Mesendoderm (in vitro differentiated cells): ENCODE results near the gene KLHL29.

Source experiments
- DNase-seq: peaks from one replicate; pipeline ENCODE4 v3.0.0; 2013
- H2AK5ac ChIP-seq: 2 replicates; pipeline ENCODE4 v1.6.1; 2013; ENCODE audit warnings: low read length, inconsistent platforms
- H2BK120ac ChIP-seq: 2 replicates; pipeline ENCODE4 v1.6.1; 2013; ENCODE audit warnings: low read depth, mild to moderate bottlenecking, low read length, moderate library complexity, mixed read lengths
- H2BK15ac ChIP-seq: replicated peaks from 2 replicates; pipeline ENCODE4 v1.6.1; 2013; ENCODE audit warnings: low read depth, mild to moderate bottlenecking, moderate library complexity
- H2BK5ac ChIP-seq: 2 replicates; pipeline ENCODE4 v1.6.1; 2013; ENCODE audit warnings: low read length, inconsistent platforms
- H3K18ac ChIP-seq: 2 replicates; pipeline ENCODE4 v1.6.1; 2013; ENCODE audit warnings: mild to moderate bottlenecking, low read length, mixed read lengths
- H3K23ac ChIP-seq: one replicate; pipeline ENCODE4 v1.6.1; 2013; ENCODE audit warnings: low read length
- H3K27ac ChIP-seq: 2 replicates; pipeline ENCODE4 v1.5.1; 2013; ENCODE audit warnings: low read depth, mild to moderate bottlenecking, inconsistent platforms, low read length, moderate library complexity
- H3K27me3 ChIP-seq: 2 replicates; pipeline ENCODE4 v1.6.1; 2013; ENCODE audit warnings: low read length, control low read depth, mild to moderate bottlenecking, inconsistent platforms; ENCODE audit not compliant: insufficient read depth, poor library complexity
- H3K36me3 ChIP-seq: 2 replicates; pipeline ENCODE4 v1.6.1; 2013; ENCODE audit warnings: low read length, inconsistent platforms; ENCODE audit not compliant: control insufficient read depth, insufficient read depth
- H3K4ac ChIP-seq: one replicate; pipeline ENCODE4 v1.6.1; 2013; ENCODE audit warnings: low read depth, mild to moderate bottlenecking, low read length, moderate library complexity
- H3K4me1 ChIP-seq: 2 replicates; pipeline ENCODE4 v1.6.1; 2013; ENCODE audit warnings: low read depth, low read length, inconsistent platforms; ENCODE audit not compliant: control insufficient read depth
- H3K4me2 ChIP-seq: 2 replicates; pipeline ENCODE4 v1.6.1; 2013; ENCODE audit warnings: low read length
- H3K4me3 ChIP-seq: 2 replicates; pipeline ENCODE4 v1.5.1; 2013; ENCODE audit warnings: mild to moderate bottlenecking, low read length
- H3K56ac ChIP-seq: one replicate; pipeline ENCODE4 v1.6.1; 2013; ENCODE audit warnings: low read length
- H3K79me1 ChIP-seq: 2 replicates; pipeline ENCODE4 v1.6.1; 2013; ENCODE audit warnings: low read length, inconsistent platforms
- H3K79me2 ChIP-seq: 2 replicates; pipeline ENCODE4 v1.6.1; 2013; ENCODE audit warnings: mild to moderate bottlenecking, low read length; ENCODE audit not compliant: control insufficient read depth, insufficient read depth
- H3K9ac ChIP-seq: 2 replicates; pipeline ENCODE4 v1.6.1; 2013; ENCODE audit warnings: low read length, inconsistent platforms
- H4K5ac ChIP-seq: one replicate; pipeline ENCODE4 v1.6.1; 2013; ENCODE audit warnings: low read length
- H4K8ac ChIP-seq: one replicate; pipeline ENCODE4 v1.6.1; 2013; ENCODE audit warnings: low read depth, mild to moderate bottlenecking, control low read depth, low read length, moderate library complexity
- WGBS: extraction: QIAGEN DNeasy Blood & Tissue Kit; methylation state at CpG from one replicate; pipeline ENCODE4 v1.1.7; 2013; ENCODE audit warnings: low lambda C conversion rate, missing lambda C conversion rate; ENCODE audit not compliant: insufficient coverage; ENCODE audit errors: extremely low coverage; 5-methylcytosine and 5-hydroxymethylcytosine counted together

Gene KLHL29

DNA sequence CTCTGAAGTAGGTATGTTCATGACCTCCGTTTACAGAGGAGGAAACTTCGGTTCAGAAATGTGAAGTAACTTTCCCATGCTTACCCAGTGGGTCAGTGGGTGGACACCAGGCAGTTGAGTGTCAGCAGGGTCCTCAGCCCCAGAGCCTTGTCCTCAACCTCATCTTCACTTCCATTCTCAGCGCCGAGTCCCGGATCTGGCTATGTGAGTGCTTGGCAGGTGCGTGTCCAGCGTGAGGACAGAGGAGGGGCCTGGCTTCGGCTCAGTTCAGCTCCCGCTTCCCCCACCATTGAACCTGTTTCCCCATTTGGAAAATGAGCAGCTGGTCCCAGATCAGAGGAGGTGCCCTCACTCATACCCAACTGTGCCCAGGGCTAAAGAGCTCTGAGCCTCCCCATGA is 274.3 kb downstream of the KLHL29 start:
- no peak overlapping the region for H3K56ac ChIP-seq
- H3K23ac ChIP-seq: no peak overlapping the region
- no peak overlapping the region for H3K4me2 ChIP-seq
- H2BK120ac ChIP-seq: no peak overlapping the region
- no peak overlapping the region for H3K18ac ChIP-seq
- H3K4me1 ChIP-seq: no peaks in the 10 kb centered on the region
- no CpG with 5 or more reads among the region's 9 CpGs for WGBS
- H3K27me3 ChIP-seq: no peaks in the 10 kb centered on the region
- no peak overlapping the region for H3K27ac ChIP-seq
- H3K4me3 ChIP-seq: no peak overlapping the region
- no peak overlapping the region for H2BK15ac ChIP-seq
- no peak for DNase-seq
- H2BK5ac ChIP-seq: no peak overlapping the region
- H4K8ac ChIP-seq: no peak overlapping the region
- no peak overlapping the region for H4K5ac ChIP-seq
- no peak overlapping the region for H2AK5ac ChIP-seq
- no peak overlapping the region for H3K9ac ChIP-seq
- H3K79me1 ChIP-seq: no peaks in the 10 kb centered on the region
- no peak overlapping the region for H3K4ac ChIP-seq
- no peaks in the 10 kb centered on the region for H3K36me3 ChIP-seq
- no peaks in the 10 kb centered on the region for H3K79me2 ChIP-seq

- no peak overlapping the region for H3K56ac ChIP-seq
- H2AK5ac ChIP-seq: no peak overlapping the region
- H3K79me2 ChIP-seq: no peaks in the 10 kb centered on the region
- no peak overlapping the region for H3K4me3 ChIP-seq
- no peak overlapping the region for H2BK15ac ChIP-seq
- no peaks in the 10 kb centered on the region for H3K27me3 ChIP-seq
- H3K4me2 ChIP-seq: no peak overlapping the region
- WGBS: no CpG with 5 or more reads among the region's 2 CpGs
- H3K4me1 ChIP-seq: no peaks in the 10 kb centered on the region
- H3K79me1 ChIP-seq: no peaks in the 10 kb centered on the region
- H3K27ac ChIP-seq: no peak overlapping the region
- no peak overlapping the region for H3K9ac ChIP-seq
- no peak overlapping the region for H3K18ac ChIP-seq
- no peak overlapping the region for H2BK120ac ChIP-seq
- no peak overlapping the region for H3K4ac ChIP-seq
- DNase-seq: no peak
- no peak overlapping the region for H2BK5ac ChIP-seq
- no peak overlapping the region for H4K5ac ChIP-seq
- no peaks in the 10 kb centered on the region for H3K36me3 ChIP-seq
- H4K8ac ChIP-seq: no peak overlapping the region
- no peak overlapping the region for H3K23ac ChIP-seq
Observed at GRCh38 chr2:23659773-23660172, 274.8 kb downstream of the KLHL29 start.

DNA sequence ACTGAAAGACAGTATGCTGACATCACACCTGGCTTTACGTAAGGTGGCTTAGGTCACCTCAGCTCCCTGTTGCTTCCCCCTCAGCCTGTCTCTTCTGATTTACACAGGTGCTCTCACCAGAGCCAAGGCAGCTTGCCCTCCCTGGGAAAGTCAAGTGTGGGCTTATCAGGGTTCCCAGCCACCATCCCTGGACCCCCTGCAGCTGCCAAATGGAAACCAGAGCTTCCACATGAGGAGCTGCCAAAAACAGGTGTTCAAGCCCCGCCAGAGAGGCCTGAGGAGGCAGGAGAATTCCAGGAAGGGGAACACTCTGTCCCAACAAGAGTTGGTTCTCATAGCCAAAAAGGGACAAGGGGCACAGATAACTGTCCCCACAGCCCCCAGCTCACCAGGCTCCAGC is 275.3 kb downstream of the KLHL29 start:
- H3K79me1 ChIP-seq: no peaks in the 10 kb centered on the region
- WGBS: no CpG with 5 or more reads among the region's 2 CpGs
- no peak overlapping the region for H4K5ac ChIP-seq
- no peak overlapping the region for H3K4me2 ChIP-seq
- H3K23ac ChIP-seq: no peak overlapping the region
- no peak overlapping the region for H3K4ac ChIP-seq
- H3K27me3 ChIP-seq: no peaks in the 10 kb centered on the region
- H3K27ac ChIP-seq: no peak overlapping the region
- no peak overlapping the region for H2BK5ac ChIP-seq
- H3K79me2 ChIP-seq: no peaks in the 10 kb centered on the region
- no peaks in the 10 kb centered on the region for H3K4me1 ChIP-seq
- H3K4me3 ChIP-seq: no peak overlapping the region
- H4K8ac ChIP-seq: no peak overlapping the region
- no peak overlapping the region for H2BK15ac ChIP-seq
- H3K56ac ChIP-seq: no peak overlapping the region
- no peak overlapping the region for H2BK120ac ChIP-seq
- H3K18ac ChIP-seq: no peak overlapping the region
- H3K36me3 ChIP-seq: no peaks in the 10 kb centered on the region
- no peak for DNase-seq
- no peak overlapping the region for H3K9ac ChIP-seq
- no peak overlapping the region for H2AK5ac ChIP-seq

DNA sequence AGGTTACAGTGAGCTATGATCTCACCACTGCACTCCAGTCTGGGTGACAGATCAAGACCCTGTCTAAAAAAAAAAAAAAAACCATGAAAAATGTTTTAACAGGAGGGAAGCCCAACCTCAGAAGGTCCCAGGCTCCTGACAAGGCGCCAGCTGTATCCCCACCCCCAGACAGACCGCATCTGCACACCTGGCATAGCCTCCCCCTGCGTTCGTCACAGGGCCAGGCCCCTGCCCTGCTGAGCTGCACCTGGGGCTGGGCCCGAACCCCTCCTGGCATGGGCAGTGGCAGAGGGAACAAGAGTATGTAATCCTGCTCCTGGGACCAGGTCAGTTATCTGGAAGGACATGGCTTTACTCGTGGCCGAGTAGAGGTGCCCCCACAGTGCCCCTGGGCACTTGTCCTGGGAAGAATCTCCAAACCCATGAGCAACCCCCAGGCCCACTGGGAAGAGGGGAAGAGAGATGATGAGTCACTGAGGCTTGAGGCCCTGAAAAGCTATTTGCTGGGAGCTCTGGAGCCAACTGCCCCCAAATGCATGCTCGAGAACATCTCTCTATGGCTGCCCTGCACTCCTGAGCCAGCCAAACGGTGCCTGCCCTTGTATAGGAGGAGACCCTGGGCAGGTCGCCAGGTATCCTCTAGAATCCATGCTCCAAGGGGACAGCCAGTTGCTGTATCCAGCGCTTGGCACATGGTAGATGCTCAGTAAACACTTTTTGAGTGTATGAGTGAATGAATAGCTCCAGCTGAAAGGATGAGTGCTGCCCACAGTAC is 276.5 kb downstream of the KLHL29 start:
- H2BK120ac ChIP-seq: no peak overlapping the region
- H4K5ac ChIP-seq: no peak overlapping the region
- H3K79me1 ChIP-seq: no peaks in the 10 kb centered on the region
- H3K56ac ChIP-seq: no peak overlapping the region
- no peak overlapping the region for H3K4ac ChIP-seq
- no peak overlapping the region for H3K27ac ChIP-seq
- H4K8ac ChIP-seq: no peak overlapping the region
- H3K4me3 ChIP-seq: no peak overlapping the region
- no peak overlapping the region for H3K18ac ChIP-seq
- no peak overlapping the region for H2BK5ac ChIP-seq
- no peaks in the 10 kb centered on the region for H3K79me2 ChIP-seq
- H2AK5ac ChIP-seq: no peak overlapping the region
- H3K4me1 ChIP-seq: no peaks in the 10 kb centered on the region
- no CpG with 5 or more reads among the region's 11 CpGs for WGBS
- no peak overlapping the region for H3K23ac ChIP-seq
- H2BK15ac ChIP-seq: no peak overlapping the region
- no peak overlapping the region for H3K4me2 ChIP-seq
- DNase-seq: no peak
- H3K27me3 ChIP-seq: no peaks in the 10 kb centered on the region
- H3K36me3 ChIP-seq: no peaks in the 10 kb centered on the region
- no peak overlapping the region for H3K9ac ChIP-seq

DNA sequence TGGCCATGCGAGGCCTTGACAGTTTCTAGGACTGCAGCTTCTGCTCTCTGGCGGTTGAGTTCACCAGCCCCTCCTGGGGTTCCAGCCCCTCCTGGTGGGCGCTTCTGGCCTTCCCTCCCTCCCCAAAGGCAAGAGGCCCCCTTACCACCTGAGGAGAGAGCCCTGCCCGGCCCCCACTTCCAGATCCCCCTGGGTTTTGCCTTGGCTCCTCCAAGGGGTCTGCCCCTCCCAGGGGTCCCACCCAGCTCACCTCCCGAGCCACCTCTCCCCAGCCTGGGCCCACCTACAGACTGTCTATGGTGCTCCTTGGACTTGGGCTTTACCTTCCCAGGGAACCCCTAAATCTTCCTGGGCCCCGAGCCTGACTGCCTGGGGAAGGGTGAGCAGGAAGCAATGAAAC is 277.5 kb downstream of the KLHL29 start:
- Histone ChIP-seq H2BK15ac (no peak overlapping the region), H3K18ac (no peak overlapping the region), H3K23ac (no peak overlapping the region), H4K8ac (no peak overlapping the region), H2BK120ac (no peak overlapping the region), H3K4me2 (no peak overlapping the region), H4K5ac (no peak overlapping the region), H3K56ac (no peak overlapping the region), H3K4ac (no peak overlapping the region), H3K79me2 (no peaks in the 10 kb centered on the region), H2AK5ac (no peak overlapping the region), H3K36me3 (no peaks in the 10 kb centered on the region), H3K27ac (no peak overlapping the region), H3K4me3 (no peak overlapping the region), H3K4me1 (no peaks in the 10 kb centered on the region), H2BK5ac (no peak overlapping the region), H3K27me3 (no peaks in the 10 kb centered on the region), H3K79me1 (no peaks in the 10 kb centered on the region), H3K9ac (no peak overlapping the region)
- WGBS: no CpG with 5 or more reads among the region's 6 CpGs
- DNase-seq: no peak
